Left lung (tissue), 10 donors: ENCODE results near the gene RYR2. TPM values are rescaled to one million over a fixed set of nuclear protein-coding genes. Genes with fewer than 3 reads are reported as not detected.
"Not testable (repeated sequence)": the region's sequence is repeated elsewhere in the genome, so short reads cannot be mapped to it uniquely, and the experiment has no call there.

Source experiments
- ATAC-seq: fragments of 200-7000 bp; cut with Tn5 transposase; one replicate; pipeline ENCODE4 v1.9.1; 2020; ENCODE audit warnings: moderate library complexity
- DNase-seq, 4 donors: peaks; one replicate each; pipeline ENCODE4 v3.0.0-alpha.2; 2013 to 2020
- H3K27ac ChIP-seq, 2 donors: fragments of 200-600 bp; sonication (generic) in 1 of 2; one replicate each; pipeline versions ENCODE4 v1.5.0 to v1.8.0; 2020 to 2021
- H3K27me3 ChIP-seq, 2 donors: fragments of 200-600 bp; sonication (generic) in 1 of 2; one replicate each; pipeline versions ENCODE4 v1.5.0 to v1.8.0; 2020 to 2021
- H3K36me3 ChIP-seq, 2 donors: fragments of 200-600 bp; sonication (generic) in 1 of 2; one replicate each; pipeline versions ENCODE4 v1.5.0 to v1.8.0; 2020 to 2021
- H3K4me1 ChIP-seq, 2 donors: fragments of 200-600 bp; one replicate each; pipeline ENCODE4 v1.8.0; 2021
- H3K4me3 ChIP-seq, 2 donors: fragments of 200-600 bp; sonication (generic) in 1 of 2; one replicate each; pipeline versions ENCODE4 v1.5.0 to v1.8.0; 2020 to 2021; ENCODE audit warnings: mild to moderate bottlenecking in 1 of 2
- H3K9me3 ChIP-seq, 2 donors: fragments of 200-600 bp; sonication (generic) in 1 of 2; one replicate each; pipeline versions ENCODE4 v1.5.0 to v1.8.0; 2020 to 2021
- intact Hi-C, 2 donors: fragments of 100-400 bp; cut with DNase I; formaldehyde crosslinking; loops; one replicate each; pipeline versions ENCODE4 v1.11.2 to v1.14.2; 2022
- polyA plus RNA-seq, 6 donors: library from polyadenylated mRNA; unstranded; fragments of 120-200 nt; gene quantifications; one replicate each; pipeline ENCODE4 v1.2.1, GENCODE V29; 2013; ENCODE audit not compliant: insufficient read length in 6 of 6
- total RNA-seq, 2 donors: library from RNA; stranded (reverse); fragmentation: NEBNext Ultra II Directional; extraction: Animal tissue kit (Norgen Biotek cat#: 25700); gene quantifications; one replicate each; pipeline ENCODE4 v1.2.1, GENCODE V29; 2021
- TF ChIP-seq, protein P1 (sequence below), 2 donors: fragments of 200-600 bp; sonication (generic) in 1 of 2; IDR thresholded peaks; one replicate each; pipeline versions ENCODE4 v1.5.0 to v1.8.0; 2021; ENCODE audit warnings: antibody characterized with exemption in 2 of 2
- donor health status: DM: no; HTN: yes; CAD: no.
- donor health status: DM: no; HTN: no; CAD: no.

Gene RYR2
- total and polyA plus RNA-seq, 8 donors, result 4.7 to 10.3 (median 7.6) TPM

DNA sequence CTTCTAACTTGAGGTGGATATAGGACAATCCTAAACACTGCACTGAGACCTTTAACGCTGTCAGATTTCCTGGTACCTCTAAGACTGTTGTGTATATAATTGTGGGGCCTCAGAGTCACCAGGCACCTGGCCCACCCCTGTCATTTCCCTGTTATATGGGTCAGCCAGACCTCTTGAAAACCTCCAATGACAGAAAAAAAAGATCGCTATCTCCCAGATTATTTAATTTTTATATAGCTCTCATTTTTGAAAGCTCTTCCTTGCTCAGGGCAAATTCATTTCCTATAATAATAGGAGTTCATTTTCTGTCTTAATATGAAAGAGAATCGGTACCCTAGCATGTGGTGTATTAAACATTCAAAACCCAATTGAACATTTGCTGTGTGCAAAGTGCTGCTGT is 792.1 kb downstream of the RYR2 start:
- DNase-seq, result no peak
- no peaks in the 10 kb centered on the region for H3K4me1 ChIP-seq
- no peak overlapping the region for H3K27ac ChIP-seq
- H3K27me3 ChIP-seq, result no peaks in the 10 kb centered on the region
- ATAC-seq, result no peak
- H3K9me3 ChIP-seq, result no peaks in the 10 kb centered on the region
- intact Hi-C loops, result no loop called here
- H3K4me3 ChIP-seq, result no peak overlapping the region
- no peaks in the 10 kb centered on the region for H3K36me3 ChIP-seq
- TF ChIP-seq, protein P1, sequence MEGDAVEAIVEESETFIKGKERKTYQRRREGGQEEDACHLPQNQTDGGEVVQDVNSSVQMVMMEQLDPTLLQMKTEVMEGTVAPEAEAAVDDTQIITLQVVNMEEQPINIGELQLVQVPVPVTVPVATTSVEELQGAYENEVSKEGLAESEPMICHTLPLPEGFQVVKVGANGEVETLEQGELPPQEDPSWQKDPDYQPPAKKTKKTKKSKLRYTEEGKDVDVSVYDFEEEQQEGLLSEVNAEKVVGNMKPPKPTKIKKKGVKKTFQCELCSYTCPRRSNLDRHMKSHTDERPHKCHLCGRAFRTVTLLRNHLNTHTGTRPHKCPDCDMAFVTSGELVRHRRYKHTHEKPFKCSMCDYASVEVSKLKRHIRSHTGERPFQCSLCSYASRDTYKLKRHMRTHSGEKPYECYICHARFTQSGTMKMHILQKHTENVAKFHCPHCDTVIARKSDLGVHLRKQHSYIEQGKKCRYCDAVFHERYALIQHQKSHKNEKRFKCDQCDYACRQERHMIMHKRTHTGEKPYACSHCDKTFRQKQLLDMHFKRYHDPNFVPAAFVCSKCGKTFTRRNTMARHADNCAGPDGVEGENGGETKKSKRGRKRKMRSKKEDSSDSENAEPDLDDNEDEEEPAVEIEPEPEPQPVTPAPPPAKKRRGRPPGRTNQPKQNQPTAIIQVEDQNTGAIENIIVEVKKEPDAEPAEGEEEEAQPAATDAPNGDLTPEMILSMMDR (IDR thresholded peaks at IDR 0.05), result no peak

DNA sequence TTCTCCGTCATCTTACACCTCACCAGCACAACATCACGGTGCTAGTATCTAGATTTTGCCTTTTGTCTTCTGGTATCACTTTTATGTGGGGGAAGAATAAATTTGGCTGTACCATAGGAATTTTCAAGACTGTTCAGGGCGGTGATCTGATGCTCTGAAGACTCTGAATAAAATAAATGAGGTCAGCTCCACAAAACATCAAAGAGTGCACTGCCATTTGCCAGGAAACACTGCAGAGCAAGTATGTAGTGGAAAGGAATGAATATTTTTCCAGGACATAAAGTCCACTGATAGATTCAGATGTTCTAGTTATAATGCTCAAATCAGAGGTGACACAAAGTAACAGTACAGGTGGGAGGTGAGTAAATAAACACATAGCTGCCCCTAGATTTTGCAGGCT is 792.5 kb downstream of the RYR2 start:
- no peak overlapping the region for H3K4me3 ChIP-seq
- H3K9me3 ChIP-seq, result peaks cover 0 to 2% of the 10 kb centered on the region in 2 donors
- TF ChIP-seq, protein P1 (IDR thresholded peaks at IDR 0.05), result no peak
- no peaks in the 10 kb centered on the region for H3K4me1 ChIP-seq
- no peak for DNase-seq
- ATAC-seq, result no peak
- no peaks in the 10 kb centered on the region for H3K36me3 ChIP-seq
- no peaks in the 10 kb centered on the region for H3K27me3 ChIP-seq
- intact Hi-C loops, result no loop called here
- H3K27ac ChIP-seq, result no peak overlapping the region

DNA sequence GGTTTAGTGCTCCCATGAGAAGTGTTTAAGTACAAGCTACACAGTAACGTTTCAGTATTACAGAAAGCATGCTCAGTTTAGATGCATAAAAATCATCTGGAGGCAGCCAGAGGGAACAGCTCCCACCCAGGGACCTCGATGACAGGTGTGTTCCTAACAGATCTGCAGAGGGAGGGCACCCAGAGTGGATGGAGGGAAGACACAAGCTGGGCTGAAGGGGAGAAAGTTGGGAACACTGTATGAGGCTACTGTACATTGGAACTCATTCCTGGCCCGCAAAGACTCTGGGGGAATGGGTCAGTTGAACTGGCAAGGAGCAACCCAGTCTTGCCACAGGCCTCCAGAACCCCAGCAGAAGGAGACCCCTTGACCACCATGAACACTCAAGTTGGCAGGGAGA is 796.3 kb downstream of the RYR2 start:
- Histone ChIP-seq H3K36me3 (no peaks in the 10 kb centered on the region), H3K27ac (no peak overlapping the region), H3K4me1 (no peaks in the 10 kb centered on the region), H3K9me3 (peaks cover 0 to 4% of the 10 kb centered on the region in 2 donors), H3K4me3 (no peak overlapping the region), H3K27me3 (no peaks in the 10 kb centered on the region)
- TF ChIP-seq, protein P1 (IDR thresholded peaks at IDR 0.05), result no peak
- intact Hi-C loops, result no loop called here
- no peak for ATAC-seq
- no peak for DNase-seq

DNA sequence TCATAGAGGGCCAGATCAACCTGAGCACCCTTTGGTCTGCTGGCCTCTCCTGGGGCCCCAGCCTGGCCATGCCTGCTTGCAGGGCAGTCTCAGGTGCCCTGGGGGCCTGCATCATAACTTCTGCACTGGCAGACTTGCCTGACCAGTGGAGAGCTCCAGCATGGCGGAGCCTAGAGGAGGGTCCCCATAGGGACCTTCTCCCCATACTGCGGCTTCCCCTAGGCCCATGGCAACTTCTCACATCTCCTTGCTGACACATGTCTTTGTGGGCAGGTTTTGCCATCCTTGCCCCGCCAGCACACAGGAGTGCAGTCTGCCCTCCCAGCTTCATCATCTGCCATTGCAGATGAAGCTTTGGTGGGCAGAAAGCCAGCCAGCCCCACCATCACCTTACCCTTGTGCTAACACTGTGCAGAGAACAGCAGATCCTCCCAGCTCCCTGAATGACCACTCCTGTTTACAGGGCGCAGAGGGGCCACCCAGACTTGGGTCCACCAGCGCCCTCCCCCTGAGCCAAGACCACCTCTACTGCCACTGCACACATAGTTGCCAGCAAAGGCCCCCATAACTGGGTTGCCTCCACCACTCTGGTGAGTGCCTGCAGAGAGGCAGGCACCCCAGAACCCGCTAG is 797.0 kb downstream of the RYR2 start:
- H3K27me3 ChIP-seq, result no peaks in the 10 kb centered on the region
- no peaks in the 10 kb centered on the region for H3K36me3 ChIP-seq
- TF ChIP-seq, protein P1 (IDR thresholded peaks at IDR 0.05), result no peak
- H3K4me3 ChIP-seq, result no peak overlapping the region
- intact Hi-C loops, result no loop called here
- H3K27ac ChIP-seq, result no peak overlapping the region
- ATAC-seq (no peak), DNase-seq (no peak)
- peaks cover 0 to 4% of the 10 kb centered on the region in 2 donors for H3K9me3 ChIP-seq
- no peaks in the 10 kb centered on the region for H3K4me1 ChIP-seq

DNA sequence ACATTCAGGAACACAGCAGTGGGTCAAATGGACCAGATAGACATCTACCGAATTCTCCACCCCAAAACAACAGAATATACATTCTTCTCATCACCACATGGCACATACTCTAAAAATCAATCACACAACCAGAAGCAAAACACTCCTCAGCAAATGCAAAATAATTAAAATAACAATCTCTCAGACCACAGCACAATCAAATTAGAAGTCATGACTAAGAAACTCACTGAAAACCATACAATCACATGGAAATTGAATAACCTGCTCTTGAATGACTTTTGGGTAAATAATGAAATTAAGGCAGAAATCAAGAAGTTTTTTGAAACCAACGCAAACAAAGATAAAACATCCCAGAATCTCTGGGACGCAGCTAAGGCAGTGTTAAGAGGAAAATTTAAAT is 799.5 kb downstream of the RYR2 start:
- Histone ChIP-seq H3K9me3 (peaks cover 0 to 4% of the 10 kb centered on the region in 2 donors), H3K4me3 (no peak overlapping the region), H3K27me3 (no peaks in the 10 kb centered on the region), H3K36me3 (no peaks in the 10 kb centered on the region), H3K27ac (no peak overlapping the region), H3K4me1 (no peaks in the 10 kb centered on the region)
- intact Hi-C loops, result no loop called here
- ATAC-seq (no peak), DNase-seq (no peak)
- TF ChIP-seq, protein P1 (IDR thresholded peaks at IDR 0.05), result no peak

DNA sequence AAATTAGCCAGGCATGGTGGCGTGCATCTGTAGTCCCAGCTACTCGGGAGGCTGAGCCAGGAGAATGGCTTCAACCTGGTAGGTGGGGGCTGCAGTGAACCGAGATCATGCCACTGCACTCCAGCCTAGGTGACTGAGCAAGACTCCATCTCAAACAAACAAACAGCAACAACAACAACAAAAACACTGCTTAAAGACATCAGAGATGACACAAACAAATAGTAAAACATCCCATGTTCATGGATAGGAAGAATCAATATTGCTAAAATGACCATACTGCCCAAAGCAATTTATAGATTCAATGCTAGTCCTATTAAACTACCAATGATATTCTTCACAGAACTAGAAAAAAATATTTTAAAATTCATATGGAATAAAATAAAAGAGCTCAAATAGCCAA is 801.5 kb downstream of the RYR2 start:
- H3K27ac ChIP-seq, H3K9me3 ChIP-seq, H3K36me3 ChIP-seq, H3K27me3 ChIP-seq, ATAC-seq, intact Hi-C loops, H3K4me1 ChIP-seq, H3K4me3 ChIP-seq, DNase-seq: not testable (repeated sequence)
